ENCODE data around the gene IGSF22.

DNA sequence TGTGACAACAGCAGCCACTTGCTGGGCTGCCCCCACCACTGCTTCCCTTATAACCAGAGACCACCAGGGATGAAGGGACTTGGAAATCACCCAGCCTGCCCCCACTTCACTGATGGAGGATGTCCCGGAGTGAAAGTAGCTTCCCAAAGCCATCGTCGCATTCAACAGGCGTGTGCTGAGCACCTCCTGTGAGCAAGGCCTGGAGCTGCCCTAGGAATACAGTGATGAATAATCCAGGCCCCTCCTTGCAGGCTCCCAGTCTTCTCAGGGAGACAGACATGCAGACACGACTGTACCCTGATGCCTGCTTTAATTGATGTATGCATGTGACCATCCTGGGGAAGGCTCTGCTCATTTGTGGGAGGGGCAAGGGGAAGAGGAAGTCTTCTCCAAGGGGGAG, 43.0 kb upstream of the IGSF22 start:
- TF ChIP-seq, protein P1, sequence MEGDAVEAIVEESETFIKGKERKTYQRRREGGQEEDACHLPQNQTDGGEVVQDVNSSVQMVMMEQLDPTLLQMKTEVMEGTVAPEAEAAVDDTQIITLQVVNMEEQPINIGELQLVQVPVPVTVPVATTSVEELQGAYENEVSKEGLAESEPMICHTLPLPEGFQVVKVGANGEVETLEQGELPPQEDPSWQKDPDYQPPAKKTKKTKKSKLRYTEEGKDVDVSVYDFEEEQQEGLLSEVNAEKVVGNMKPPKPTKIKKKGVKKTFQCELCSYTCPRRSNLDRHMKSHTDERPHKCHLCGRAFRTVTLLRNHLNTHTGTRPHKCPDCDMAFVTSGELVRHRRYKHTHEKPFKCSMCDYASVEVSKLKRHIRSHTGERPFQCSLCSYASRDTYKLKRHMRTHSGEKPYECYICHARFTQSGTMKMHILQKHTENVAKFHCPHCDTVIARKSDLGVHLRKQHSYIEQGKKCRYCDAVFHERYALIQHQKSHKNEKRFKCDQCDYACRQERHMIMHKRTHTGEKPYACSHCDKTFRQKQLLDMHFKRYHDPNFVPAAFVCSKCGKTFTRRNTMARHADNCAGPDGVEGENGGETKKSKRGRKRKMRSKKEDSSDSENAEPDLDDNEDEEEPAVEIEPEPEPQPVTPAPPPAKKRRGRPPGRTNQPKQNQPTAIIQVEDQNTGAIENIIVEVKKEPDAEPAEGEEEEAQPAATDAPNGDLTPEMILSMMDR (IDR thresholded peaks at IDR 0.05 in 2 of 3, conservative IDR thresholded peaks at IDR 0.05 in 1 of 3; ENCODE audit: borderline replicate concordance in 1 of 3, insufficient read depth in 1 of 3, low read depth in 2 of 3, low read length in 2 of 3): no peak
- TF ChIP-seq, protein P2, sequence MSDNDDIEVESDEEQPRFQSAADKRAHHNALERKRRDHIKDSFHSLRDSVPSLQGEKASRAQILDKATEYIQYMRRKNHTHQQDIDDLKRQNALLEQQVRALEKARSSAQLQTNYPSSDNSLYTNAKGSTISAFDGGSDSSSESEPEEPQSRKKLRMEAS (IDR thresholded peaks at IDR 0.05): no peak
- TF ChIP-seq EZH2 (IDR thresholded peaks at IDR 0.05) (no peak), EZH2phosphoT487 (IDR thresholded peaks at IDR 0.05; ENCODE audit: borderline replicate concordance) (no peak), CEBPB (IDR thresholded peaks at IDR 0.05; ENCODE audit: low read depth) (no peak), ZNF274 (IDR thresholded peaks at IDR 0.05; ENCODE audit: low read depth, low read length) (no peak), POLR2A (IDR thresholded peaks at IDR 0.05; ENCODE audit: borderline replicate concordance, extremely low read depth, insufficient read depth, insufficient read length) (no peak), YY1 (IDR thresholded peaks at IDR 0.05; ENCODE audit: extremely low read depth, insufficient replicate concordance, low read depth, low read length) (no peak), SRF (IDR thresholded peaks at IDR 0.05; ENCODE audit: low read depth) (no peak), POLR2AphosphoS5 (IDR thresholded peaks at IDR 0.05; ENCODE audit: low read depth, low read length) (no peak), SIN3A (IDR thresholded peaks at IDR 0.05; ENCODE audit: low read depth) (no peak), TCF7L2 (IDR thresholded peaks at IDR 0.05; ENCODE audit: borderline replicate concordance, extremely low read depth, insufficient read depth, insufficient read length) (no peak)
- TF ChIP-seq, protein P3, sequence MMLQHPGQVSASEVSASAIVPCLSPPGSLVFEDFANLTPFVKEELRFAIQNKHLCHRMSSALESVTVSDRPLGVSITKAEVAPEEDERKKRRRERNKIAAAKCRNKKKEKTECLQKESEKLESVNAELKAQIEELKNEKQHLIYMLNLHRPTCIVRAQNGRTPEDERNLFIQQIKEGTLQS (IDR thresholded peaks at IDR 0.05): no peak

Data from HCT116 (cell line).